Neural cell (in vitro differentiated cells): ENCODE data around the gene FABP7.

Experiments used
- EP300 ChIP-seq: fragments of 450-650 bp; conservative IDR thresholded peaks from 2 replicates; pipeline ENCODE4 v1.6.1; 2014; ENCODE audit warnings: antibody characterized with exemption, mild to moderate bottlenecking, moderate library complexity; ENCODE audit not compliant: poor library complexity, severe bottlenecking
- EZH2 ChIP-seq: fragments of 200-600, 300-800 bp; shearing (Covaris generic), sonication (generic); IDR thresholded peaks from 2 replicates; pipeline ENCODE4 v1.6.1; 2014; ENCODE audit warnings: antibody characterized with exemption, low read length, borderline replicate concordance, mild to moderate bottlenecking; ENCODE audit not compliant: insufficient read depth, poor library complexity, severe bottlenecking
- POLR2AphosphoS5 ChIP-seq: IDR thresholded peaks from 2 replicates; pipeline ENCODE4 v1.6.1; 2012
- RAD21 ChIP-seq: fragments of 450-650 bp; conservative IDR thresholded peaks from 2 replicates; pipeline ENCODE4 v1.6.1; 2014; ENCODE audit warnings: antibody characterized with exemption, mild to moderate bottlenecking, moderate library complexity
- SMC3 ChIP-seq: fragments of 450-650 bp; conservative IDR thresholded peaks from 2 replicates; pipeline ENCODE4 v1.6.1; 2014; ENCODE audit warnings: antibody characterized with exemption, mild to moderate bottlenecking, moderate library complexity; ENCODE audit not compliant: poor library complexity
- TAF1 ChIP-seq: IDR thresholded peaks from 2 replicates; pipeline ENCODE4 v1.6.1; 2012; ENCODE audit warnings: low read depth
- TF ChIP-seq, protein P1 (sequence below): fragments of 450-650 bp; IDR thresholded peaks from 2 replicates; pipeline ENCODE4 v1.5.1; 2014; ENCODE audit warnings: antibody characterized with exemption, mild to moderate bottlenecking, moderate library complexity; ENCODE audit not compliant: poor library complexity, severe bottlenecking
- TF ChIP-seq, protein P2 (sequence below): IDR thresholded peaks from 2 replicates; pipeline ENCODE4 v1.6.1; 2012; ENCODE audit warnings: borderline replicate concordance

DNA sequence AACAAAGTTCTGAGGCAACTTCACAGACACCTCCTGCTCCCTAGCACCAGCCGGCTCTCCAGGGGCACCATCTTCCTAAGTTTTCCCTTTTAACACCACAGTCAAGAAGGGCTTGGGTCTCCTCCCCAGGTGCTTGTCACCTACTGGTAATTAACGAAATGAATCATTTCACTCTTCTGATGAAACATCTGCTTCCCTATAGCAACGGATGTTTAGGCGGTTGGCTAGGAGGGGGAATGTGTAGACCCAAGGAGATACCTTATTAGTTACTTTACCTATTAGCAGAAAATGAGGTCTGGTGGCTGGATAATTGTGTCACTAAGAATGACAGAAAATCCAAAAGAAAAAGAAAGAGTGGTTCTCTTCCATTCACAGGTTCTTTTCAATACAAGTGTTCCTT is 46.3 kb upstream of the FABP7 start:
- TF ChIP-seq, protein P1, sequence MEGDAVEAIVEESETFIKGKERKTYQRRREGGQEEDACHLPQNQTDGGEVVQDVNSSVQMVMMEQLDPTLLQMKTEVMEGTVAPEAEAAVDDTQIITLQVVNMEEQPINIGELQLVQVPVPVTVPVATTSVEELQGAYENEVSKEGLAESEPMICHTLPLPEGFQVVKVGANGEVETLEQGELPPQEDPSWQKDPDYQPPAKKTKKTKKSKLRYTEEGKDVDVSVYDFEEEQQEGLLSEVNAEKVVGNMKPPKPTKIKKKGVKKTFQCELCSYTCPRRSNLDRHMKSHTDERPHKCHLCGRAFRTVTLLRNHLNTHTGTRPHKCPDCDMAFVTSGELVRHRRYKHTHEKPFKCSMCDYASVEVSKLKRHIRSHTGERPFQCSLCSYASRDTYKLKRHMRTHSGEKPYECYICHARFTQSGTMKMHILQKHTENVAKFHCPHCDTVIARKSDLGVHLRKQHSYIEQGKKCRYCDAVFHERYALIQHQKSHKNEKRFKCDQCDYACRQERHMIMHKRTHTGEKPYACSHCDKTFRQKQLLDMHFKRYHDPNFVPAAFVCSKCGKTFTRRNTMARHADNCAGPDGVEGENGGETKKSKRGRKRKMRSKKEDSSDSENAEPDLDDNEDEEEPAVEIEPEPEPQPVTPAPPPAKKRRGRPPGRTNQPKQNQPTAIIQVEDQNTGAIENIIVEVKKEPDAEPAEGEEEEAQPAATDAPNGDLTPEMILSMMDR, result no peak
- TF ChIP-seq, protein P2, sequence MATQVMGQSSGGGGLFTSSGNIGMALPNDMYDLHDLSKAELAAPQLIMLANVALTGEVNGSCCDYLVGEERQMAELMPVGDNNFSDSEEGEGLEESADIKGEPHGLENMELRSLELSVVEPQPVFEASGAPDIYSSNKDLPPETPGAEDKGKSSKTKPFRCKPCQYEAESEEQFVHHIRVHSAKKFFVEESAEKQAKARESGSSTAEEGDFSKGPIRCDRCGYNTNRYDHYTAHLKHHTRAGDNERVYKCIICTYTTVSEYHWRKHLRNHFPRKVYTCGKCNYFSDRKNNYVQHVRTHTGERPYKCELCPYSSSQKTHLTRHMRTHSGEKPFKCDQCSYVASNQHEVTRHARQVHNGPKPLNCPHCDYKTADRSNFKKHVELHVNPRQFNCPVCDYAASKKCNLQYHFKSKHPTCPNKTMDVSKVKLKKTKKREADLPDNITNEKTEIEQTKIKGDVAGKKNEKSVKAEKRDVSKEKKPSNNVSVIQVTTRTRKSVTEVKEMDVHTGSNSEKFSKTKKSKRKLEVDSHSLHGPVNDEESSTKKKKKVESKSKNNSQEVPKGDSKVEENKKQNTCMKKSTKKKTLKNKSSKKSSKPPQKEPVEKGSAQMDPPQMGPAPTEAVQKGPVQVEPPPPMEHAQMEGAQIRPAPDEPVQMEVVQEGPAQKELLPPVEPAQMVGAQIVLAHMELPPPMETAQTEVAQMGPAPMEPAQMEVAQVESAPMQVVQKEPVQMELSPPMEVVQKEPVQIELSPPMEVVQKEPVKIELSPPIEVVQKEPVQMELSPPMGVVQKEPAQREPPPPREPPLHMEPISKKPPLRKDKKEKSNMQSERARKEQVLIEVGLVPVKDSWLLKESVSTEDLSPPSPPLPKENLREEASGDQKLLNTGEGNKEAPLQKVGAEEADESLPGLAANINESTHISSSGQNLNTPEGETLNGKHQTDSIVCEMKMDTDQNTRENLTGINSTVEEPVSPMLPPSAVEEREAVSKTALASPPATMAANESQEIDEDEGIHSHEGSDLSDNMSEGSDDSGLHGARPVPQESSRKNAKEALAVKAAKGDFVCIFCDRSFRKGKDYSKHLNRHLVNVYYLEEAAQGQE, result no peak
- TF ChIP-seq EP300 (no peak), SMC3 (no peak), POLR2AphosphoS5 (no peak), RAD21 (no peak), EZH2 (no peak), TAF1 (no peak)
